PC-9 (cell line): ENCODE data around the gene RHOB. TPM values are rescaled to one million over a fixed set of nuclear protein-coding genes. Genes with fewer than 3 reads are reported as not detected.
"Not testable (repeated sequence)": the region's sequence is repeated elsewhere in the genome, so short reads cannot be mapped to it uniquely, and the experiment has no call there.

Experiments used
- BruUV-seq: library from RNA; stranded (reverse); fragments of 400-500 nt; replicated peaks from 2 replicates; lab custom pipeline; 2021; lab: Mats Ljungman, UMichigan
- CTCF ChIA-PET: fragments of 300-600 bp; sonication (Branson Sonifier 250); formaldehyde crosslinking; loops from one replicate; lab custom pipeline; 2022; ENCODE audit warnings: antibody characterized with exemption; lab: Charles Lee
- POLR2A ChIA-PET: fragments of 300-600 bp; sonication (Branson Sonifier 250); formaldehyde crosslinking; loops from one replicate; lab custom pipeline; 2022; ENCODE audit warnings: antibody characterized with exemption; ENCODE audit not compliant: unreplicated experiment; lab: Charles Lee
- DNase-seq, 2 experiments: peaks; one replicate each; pipeline versions ENCODE4 v3.0.0 to v3.0.0-alpha.2; 2015 to 2022; ENCODE audit warnings: mixed read lengths in 1 of 2
- H2AFZ ChIP-seq: fragments of 200-600 bp; sonication (generic); 2 replicates; pipeline ENCODE4 v1.8.1; 2017; ENCODE audit warnings: antibody characterized with exemption
- H3F3A ChIP-seq: fragments of 200-600 bp; sonication (generic); 2 replicates; pipeline ENCODE4 v1.8.1; 2017; ENCODE audit warnings: antibody characterized with exemption, mild to moderate bottlenecking, low read depth; ENCODE audit not compliant: insufficient read depth
- H3K27ac ChIP-seq: fragments of 200-600 bp; sonication (generic); 2 replicates; pipeline ENCODE4 v1.6.1; 2016; ENCODE audit warnings: mixed run types
- H3K27me3 ChIP-seq: fragments of 200-600 bp; sonication (generic); 2 replicates; pipeline ENCODE4 v1.6.1; 2016; ENCODE audit warnings: low read depth, mixed run types; ENCODE audit not compliant: insufficient read depth
- H3K36me3 ChIP-seq: fragments of 200-600 bp; sonication (generic); 2 replicates; pipeline ENCODE4 v1.6.1; 2016; ENCODE audit warnings: low read depth, mixed run types
- H3K4me1 ChIP-seq: fragments of 200-600 bp; sonication (generic); replicated peaks from 2 replicates; pipeline ENCODE4 v1.6.1; 2016; ENCODE audit warnings: mixed run types; ENCODE audit not compliant: insufficient read depth
- H3K4me2 ChIP-seq: fragments of 200-600 bp; sonication (generic); 2 replicates; pipeline ENCODE4 v1.6.1; 2017; ENCODE audit warnings: mixed run types
- H3K4me3 ChIP-seq: fragments of 200-600 bp; sonication (generic); 2 replicates; pipeline ENCODE4 v1.6.1; 2016; ENCODE audit warnings: mixed run types
- H3K79me2 ChIP-seq: fragments of 200-600 bp; sonication (generic); 2 replicates; pipeline ENCODE4 v1.6.1; 2017; ENCODE audit warnings: low read depth, mixed run types
- H3K9me2 ChIP-seq: fragments of 200-600 bp; sonication (generic); 2 replicates; pipeline ENCODE4 v1.8.1; 2017; ENCODE audit warnings: mild to moderate bottlenecking; ENCODE audit not compliant: insufficient read depth
- H3K9me3 ChIP-seq: fragments of 200-600 bp; sonication (generic); 2 replicates; pipeline ENCODE4 v1.8.1; 2016; ENCODE audit warnings: low read depth; ENCODE audit not compliant: insufficient read depth
- H4K20me1 ChIP-seq: fragments of 200-600 bp; sonication (generic); 2 replicates; pipeline ENCODE4 v1.8.1; 2017; ENCODE audit not compliant: insufficient read depth
- CTCF ChIP-seq: fragments of 200-600 bp; sonication (generic); conservative IDR thresholded peaks from 2 replicates; pipeline ENCODE4 v1.6.1; 2017; ENCODE audit warnings: mixed run types, antibody characterized with exemption, mild to moderate bottlenecking, moderate library complexity
- EZH2 ChIP-seq: fragments of 200-600 bp; sonication (generic); IDR thresholded peaks from 2 replicates; pipeline ENCODE4 v1.8.0; 2017; ENCODE audit warnings: antibody characterized with exemption, low read depth
- intact Hi-C: fragments of 100-400 bp; cut with micrococcal nuclease; formaldehyde crosslinking; loops from one replicate; pipeline ENCODE4 v1.10.0; 2022; ENCODE audit not compliant: unreplicated experiment
- total RNA-seq: library from RNA; stranded (reverse); gene quantifications from 2 replicates; pipeline ENCODE4 v1.2.3, GENCODE V29; 2021

Gene RHOB
- total RNA-seq, 1 experiment from 2014 or later: 39.3 TPM

- ChIA-PET POLR2A (no interaction called here), CTCF (interaction anchor here (0.9 kb wide), 1 partner anchor 119 kb away, joined by 3 read pairs; no protein-coding TSS in a partner anchor)
- peaks cover 29% of the 10 kb centered on the region for H3K4me1 ChIP-seq
- H3K27ac ChIP-seq: no peak overlapping the region
- no peak for DNase-seq
- H3K36me3 ChIP-seq: no peaks in the 10 kb centered on the region
- H3K9me2 ChIP-seq: no peaks in the 10 kb centered on the region
- no peaks in the 10 kb centered on the region for H4K20me1 ChIP-seq
- H3K4me2 ChIP-seq: no peak overlapping the region
- H2AFZ ChIP-seq: no peak overlapping the region
- H3K9me3 ChIP-seq: no peaks in the 10 kb centered on the region
- intact Hi-C loops: no loop called here
- H3K27me3 ChIP-seq: no peaks in the 10 kb centered on the region
- BruUV-seq: no TSS peak
- no peak overlapping the region for H3K4me3 ChIP-seq
- TF ChIP-seq CTCF (no peak), EZH2 (no peak)
- no peaks in the 10 kb centered on the region for H3K79me2 ChIP-seq
- peaks cover 11% of the 10 kb centered on the region; the same call in 1 of the 2 replicates for H3F3A ChIP-seq
These were observed 41.9 kb downstream of the RHOB start for GRCh38 chr2:20488782-20489181.

GRCh38 chr2:20490300-20491181 is 43.7 kb downstream of the RHOB start:
- Histone ChIP-seq H3K27me3 (no peaks in the 10 kb centered on the region), H3K79me2 (no peaks in the 10 kb centered on the region), H3K4me3 (no peak overlapping the region), H3K4me2 (no peak overlapping the region), H4K20me1 (no peaks in the 10 kb centered on the region), H3K9me2 (no peaks in the 10 kb centered on the region), H2AFZ (no peak overlapping the region), H3F3A (peaks cover 20% of the 10 kb centered on the region), H3K36me3 (no peaks in the 10 kb centered on the region), H3K27ac (no peak overlapping the region), H3K9me3 (no peaks in the 10 kb centered on the region), H3K4me1 (peaks cover 46% of the 10 kb centered on the region)
- ChIA-PET POLR2A (no interaction called here), CTCF (no interaction called here)
- BruUV-seq: no TSS peak
- TF ChIP-seq EZH2 (no peak), CTCF (no peak)
- intact Hi-C loops: no loop called here
- no peak for DNase-seq

- Histone ChIP-seq H3F3A (peaks cover 33% of the 10 kb centered on the region), H3K79me2 (no peaks in the 10 kb centered on the region), H3K9me3 (no peaks in the 10 kb centered on the region), H3K27me3 (no peaks in the 10 kb centered on the region), H3K4me1 (peaks cover 60% of the 10 kb centered on the region), H3K27ac (no peak overlapping the region), H3K9me2 (no peaks in the 10 kb centered on the region), H3K4me3 (no peak overlapping the region), H3K36me3 (no peaks in the 10 kb centered on the region), H4K20me1 (no peaks in the 10 kb centered on the region), H2AFZ (no peak overlapping the region), H3K4me2 (no peak overlapping the region)
- ChIA-PET POLR2A (no interaction called here), CTCF (no interaction called here)
- no TSS peak for BruUV-seq
- TF ChIP-seq CTCF: no peak
- no peak for TF ChIP-seq EZH2
- intact Hi-C loops: no loop called here
- no peak for DNase-seq
These were observed 45.1 kb downstream of the RHOB start for GRCh38 chr2:20491739-20492531.

GRCh38 chr2:20493095-20493494 is 46.2 kb downstream of the RHOB start:
- H3K79me2 ChIP-seq, BruUV-seq, H3K9me3 ChIP-seq, H3K27me3 ChIP-seq, H3K4me3 ChIP-seq, H2AFZ ChIP-seq, intact Hi-C loops, DNase-seq, H4K20me1 ChIP-seq, H3K4me2 ChIP-seq, H3K9me2 ChIP-seq, H3K36me3 ChIP-seq, H3K27ac ChIP-seq, CTCF ChIA-PET: not testable (repeated sequence)
- POLR2A ChIA-PET: interaction anchor here (0.8 kb wide), 1 partner anchor 710 kb away, joined by 3 read pairs; no protein-coding TSS in a partner anchor
- Histone ChIP-seq H3K4me1 (peaks cover 60% of the 10 kb centered on the region), H3F3A (peaks cover 32% of the 10 kb centered on the region)
